ENCODE results near the gene GPRIN3.

GRCh38 chr4:89214308-89214707 lies 93.3 kb downstream of the GPRIN3 start:
- TF ChIP-seq SP2 (tag by site-specific recombination; IDR thresholded peaks at IDR 0.05): no peak
- no peak for TF ChIP-seq HIC1 (tag by site-specific recombination; IDR thresholded peaks at IDR 0.05)
- no peak for TF ChIP-seq CTCF (tag by site-specific recombination; IDR thresholded peaks at IDR 0.05)
- no peak for TF ChIP-seq GLI4 (tag by site-specific recombination; IDR thresholded peaks at IDR 0.05)
- no peak for TF ChIP-seq ZNF645 (tag by site-specific recombination; IDR thresholded peaks at IDR 0.05)
- no peak for TF ChIP-seq PBX3 (CRISPR knock-in tag; IDR thresholded peaks at IDR 0.05)
- no peak for TF ChIP-seq ZNF366 (tag by site-specific recombination; conservative IDR thresholded peaks at IDR 0.05)
- TF ChIP-seq ZFP41 (tag by site-specific recombination; IDR thresholded peaks at IDR 0.05; ENCODE audit: borderline replicate concordance): no peak
- no peak for TF ChIP-seq ZEB2 (tag by site-specific recombination; IDR thresholded peaks at IDR 0.05)
- TF ChIP-seq ZBTB8A (tag by site-specific recombination; IDR thresholded peaks at IDR 0.05): no peak
- TF ChIP-seq KLF10 (tag by site-specific recombination; IDR thresholded peaks at IDR 0.05): no peak

Data from HEK293 (cell line).